Fibroblast of the aortic adventitia (primary cell): Measurements from ENCODE around the gene ALOX5AP. TPM values are rescaled to one million over a fixed set of nuclear protein-coding genes. Genes with fewer than 3 reads are reported as not detected.

ENCODE experiments used
- DNase-seq: peaks from one replicate; pipeline ENCODE4 v3.0.0-alpha.2; 2010; ENCODE audit warnings: low read depth
- H3K4me3 ChIP-seq: 2 replicates; pipeline ENCODE4 v1.5.1; 2011; ENCODE audit warnings: low read depth, mild to moderate bottlenecking, control low read depth, low read length, moderate library complexity
- CTCF ChIP-seq: IDR thresholded peaks from 2 replicates; pipeline ENCODE4 v1.5.1; 2011; ENCODE audit warnings: mild to moderate bottlenecking, low read length, control low read depth, inconsistent platforms; ENCODE audit not compliant: insufficient read depth
- total RNA-seq: library from RNA; depleted of rRNA; stranded (reverse); fragments of >200 nt; gene quantifications from 2 replicates; pipeline ENCODE4 v1.2.3, GENCODE V29; 2012; ENCODE audit warnings: low replicate concordance

Gene ALOX5AP
- total RNA-seq, 1 donor = not detected

DNA sequence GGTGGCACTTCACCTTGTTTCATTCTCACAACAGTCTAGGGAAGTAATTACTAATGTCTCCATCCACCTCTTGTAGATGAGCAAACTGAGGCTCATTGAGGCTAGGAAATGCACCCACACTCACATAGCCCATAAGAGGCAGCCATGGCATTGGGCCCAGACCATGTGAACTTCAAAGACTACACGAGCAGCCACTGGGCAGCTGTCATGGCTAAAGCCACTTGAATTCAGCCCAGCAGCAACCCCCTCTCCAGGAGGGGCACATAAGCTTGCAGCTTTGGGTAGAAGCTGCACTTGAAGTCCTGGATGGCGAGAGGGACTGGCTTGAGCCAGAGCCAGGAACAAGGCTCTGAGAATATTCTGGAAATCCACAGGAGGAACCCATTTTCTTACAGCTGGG is 13.4 kb downstream of the ALOX5AP start:
- no peak overlapping the region for H3K4me3 ChIP-seq
- DNase-seq = no peak
- TF ChIP-seq CTCF = no peak

GRCh38 chr13:30750036-30750435 is 14.7 kb downstream of the ALOX5AP start:
- TF ChIP-seq CTCF = no peak
- peak; percentile 25 for DNase-seq
- no peak overlapping the region for H3K4me3 ChIP-seq

DNA sequence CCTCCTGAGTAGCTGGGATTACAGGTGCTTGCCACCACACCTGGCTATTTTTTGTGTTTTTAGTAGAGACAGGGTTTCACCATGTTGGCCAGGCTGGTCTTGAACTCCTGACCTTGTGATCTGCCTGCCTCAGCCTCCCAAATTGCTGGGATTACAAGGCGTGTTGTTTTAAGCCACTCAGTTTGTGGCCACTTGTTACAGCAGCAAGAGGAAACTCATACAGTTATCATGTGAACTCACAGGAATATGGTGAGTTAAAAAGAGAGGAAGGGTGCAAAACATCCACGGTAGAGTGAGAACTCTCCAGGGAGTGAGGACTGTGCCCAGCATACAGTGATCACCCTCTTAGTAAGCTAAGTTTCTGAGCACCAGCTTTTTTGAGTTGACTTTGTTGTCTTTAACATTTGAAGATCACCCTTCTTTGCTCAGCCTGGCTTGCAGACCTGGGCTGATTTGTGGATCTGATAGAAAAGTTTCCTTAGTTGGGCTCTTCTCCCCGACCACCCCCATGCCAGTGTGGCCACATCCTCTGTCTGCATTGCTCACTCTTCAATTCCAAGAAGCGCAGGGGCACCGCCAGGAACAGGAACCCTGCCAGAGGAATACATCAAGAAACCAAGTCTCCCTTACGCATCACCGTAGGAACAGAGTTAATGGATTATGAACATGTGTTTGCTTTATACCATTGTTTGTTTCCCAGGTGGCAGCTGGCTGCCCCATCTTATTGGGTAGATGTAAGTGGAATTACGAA is 16.0 kb downstream of the ALOX5AP start:
- no peak for DNase-seq
- no peak overlapping the region for H3K4me3 ChIP-seq
- TF ChIP-seq CTCF = no peak

- peak; percentile 62 for DNase-seq
- peak; percentile 27 for TF ChIP-seq CTCF
These were observed 17.0 kb downstream of the ALOX5AP start for GRCh38 chr13:30752201-30752797.

DNA sequence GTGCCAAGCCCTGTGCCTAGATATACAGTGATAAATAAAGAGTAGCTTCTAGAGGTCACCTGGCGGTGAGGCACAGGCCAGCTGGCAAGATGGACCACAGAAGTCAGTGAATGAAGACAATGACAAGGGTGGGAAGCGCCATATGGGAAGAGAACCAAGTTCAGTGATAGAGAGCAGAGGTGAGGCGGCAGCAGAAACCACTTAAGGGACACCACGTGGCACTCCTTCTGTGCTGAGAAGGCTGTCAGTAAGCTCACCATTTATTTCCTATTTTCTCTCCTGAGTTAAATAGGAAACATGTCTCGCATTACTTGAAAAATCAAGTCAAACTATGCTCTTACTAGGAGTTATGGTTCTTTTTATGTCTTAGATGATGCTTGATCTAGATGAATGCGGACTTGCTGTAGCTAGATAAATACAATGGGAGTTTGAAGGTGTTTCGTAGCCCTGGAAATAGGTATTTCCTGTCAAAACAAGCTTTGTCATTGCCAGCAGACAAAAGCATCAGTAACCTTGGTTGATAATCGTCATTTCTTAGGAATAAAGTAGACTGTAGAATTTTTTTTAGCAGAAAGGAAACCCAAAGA is 17.8 kb downstream of the ALOX5AP start:
- no peak for DNase-seq
- no peak overlapping the region for H3K4me3 ChIP-seq
- no peak for TF ChIP-seq CTCF

More at GRCh38 chr13:30752201-30752797, 17.0 kb downstream of the ALOX5AP start:
- no peak overlapping the region for H3K4me3 ChIP-seq

- H3K4me3 ChIP-seq = no peak overlapping the region
- no peak for DNase-seq
- TF ChIP-seq CTCF = no peak
These were observed 20.3 kb downstream of the ALOX5AP start for GRCh38 chr13:30755678-30756077.
